ENCODE results near the gene NCAPD3. TPM values are rescaled to one million over a fixed set of nuclear protein-coding genes. Genes with fewer than 3 reads are reported as not detected.

Gene NCAPD3
- total RNA-seq, 1 experiment from 2014 or later = 52.2 TPM

- H3K4me1 ChIP-seq (ENCODE audit: insufficient read depth, low read length) = no peaks in the 10 kb centered on the region
- H3K4ac ChIP-seq (ENCODE audit: low read depth, low read length) = no peak overlapping the region
- H2AFZ ChIP-seq (ENCODE audit: low read length) = no peak overlapping the region
- no peak for DNase-seq
- Mint-ChIP-seq H3K27me3 (ENCODE audit: low read depth) (peaks cover 7% of the 10 kb centered on the region), H3K9me3 (no peaks in the 10 kb centered on the region), H3K27ac (no peak overlapping the region; a peak in 2 of 7 replicates), H3K4me1 (peaks cover 11 to 19% of the 10 kb centered on the region in 2 experiments), H3K36me3 (ENCODE audit: insufficient read depth in 1 of 3, low read depth in 3 of 3) (no peaks in the 10 kb centered on the region; a peak in 2 of 7 replicates), H3K4me3 (peak overlapping the region in 1 of 2 experiments; percentile 19; a peak in 1 of 5 replicates)
- no peak overlapping the region for H2BK5ac ChIP-seq (ENCODE audit: insufficient read length, low read length)
- no peak overlapping the region for H3K14ac ChIP-seq (ENCODE audit: insufficient read depth, low read length)
- H4K91ac ChIP-seq (ENCODE audit: insufficient read length, low read depth, low read length) = no peak overlapping the region
- H2BK20ac ChIP-seq (ENCODE audit: low read depth, low read length, poor library complexity, severe bottlenecking) = no peak overlapping the region
- WGBS (ENCODE audit: extremely low coverage, insufficient read length, low lambda C conversion rate) = no CpG with 5 or more reads among the region's 6 CpGs
- H4K20me1 ChIP-seq (ENCODE audit: control insufficient read depth, insufficient read depth, insufficient read length) = no peaks in the 10 kb centered on the region
- no peak for TF ChIP-seq CTCF (conservative IDR thresholded peaks at IDR 0.05)
- H3K27me3 ChIP-seq (ENCODE audit: insufficient read depth, low read length) = no peaks in the 10 kb centered on the region
- H3K18ac ChIP-seq (ENCODE audit: insufficient read length, low read depth, low read length) = no peak overlapping the region
- H3K4me2 ChIP-seq (ENCODE audit: insufficient read depth, insufficient read length, low read length) = no peak overlapping the region
- H3T11ph ChIP-seq (ENCODE audit: low read length) = no peak overlapping the region
- no peak overlapping the region for H2BK15ac ChIP-seq (ENCODE audit: low read depth, low read length)
- H3K79me1 ChIP-seq (ENCODE audit: insufficient read depth, low read depth, low read length, poor library complexity, severe bottlenecking) = no peaks in the 10 kb centered on the region
- H2AK5ac ChIP-seq (ENCODE audit: insufficient read length, low read length) = no peak overlapping the region
- no peak overlapping the region for H3K23ac ChIP-seq (ENCODE audit: insufficient read length, low read depth, low read length)
- peaks cover 9% of the 10 kb centered on the region for H3K23me2 ChIP-seq (ENCODE audit: insufficient read length, low read depth, low read length, poor library complexity, severe bottlenecking)
- no peak overlapping the region for H3K56ac ChIP-seq (ENCODE audit: insufficient read length, low read depth, low read length)
- H3K27ac ChIP-seq (ENCODE audit: insufficient read length, low read depth, low read length) = no peak overlapping the region
- no peaks in the 10 kb centered on the region for H3K9me3 ChIP-seq (ENCODE audit: control insufficient read depth, low read depth, low read length)
- H3K9ac ChIP-seq (ENCODE audit: extremely low read depth, insufficient read length, low read length) = no peak overlapping the region
- H3K79me2 ChIP-seq (ENCODE audit: insufficient read depth, low read length) = no peaks in the 10 kb centered on the region; the same call in 1 of the 2 replicates
- no peak overlapping the region for H4K8ac ChIP-seq (replicated peaks; ENCODE audit: insufficient read length, low read depth, low read length)
- H2BK120ac ChIP-seq (ENCODE audit: low read depth, low read length, poor library complexity, severe bottlenecking) = no peak overlapping the region
- no peak overlapping the region for H4K5ac ChIP-seq (ENCODE audit: insufficient read length, low read depth, low read length)
- H2BK12ac ChIP-seq (ENCODE audit: insufficient read length, low read depth, low read length) = no peak overlapping the region
Observed at GRCh38 chr11:134229126-134229790, 5.5 kb upstream of the NCAPD3 start.
